Measurements from ENCODE around the gene PSMC3IP.
A peak's percentile ranks its signal among the peaks of the same experiment; 100 is the strongest.
"Not testable (repeated sequence)": the region's sequence is repeated elsewhere in the genome, so short reads cannot be mapped to it uniquely, and the experiment has no call there.

PSMC3IP gene

GRCh38 chr17:42577532-42578281, at the start of gene PSMC3IP:
TSS of gene PSMC3IP (minus strand) at chr17:42577729. CDS start at chr17:42577686, 43 bp downstream.
- DNase-seq = peak; percentile 72

- DNase-seq = no peak
These were observed 46.4 kb upstream of the PSMC3IP start for GRCh38 chr17:42623732-42624596.

GRCh38 chr17:42623271-42623670, 45.7 kb upstream of the PSMC3IP start:
- DNase-seq = no peak

GRCh38 chr17:42621987-42622386, 44.5 kb upstream of the PSMC3IP start:
- not testable (repeated sequence) for DNase-seq

GRCh38 chr17:42618442-42619150, 41.1 kb upstream of the PSMC3IP start:
- DNase-seq = no peak

- no peak for DNase-seq
These were observed 40.5 kb upstream of the PSMC3IP start for GRCh38 chr17:42617956-42618431.

- DNase-seq = no peak
These were observed 36.3 kb upstream of the PSMC3IP start for GRCh38 chr17:42613699-42614295.

- DNase-seq = no peak
These were observed 34.5 kb upstream of the PSMC3IP start for GRCh38 chr17:42612013-42612412.

- DNase-seq = not testable (repeated sequence)
These were observed 32.6 kb upstream of the PSMC3IP start for GRCh38 chr17:42609814-42610801.

- DNase-seq = peak; percentile 97
These were observed 31.8 kb upstream of the PSMC3IP start, which contains the start of the genes RETREG3 and TUBG1 for GRCh38 chr17:42609182-42609813. TSS of gene RETREG3 (minus strand) at chr17:42609374. CDS start at chr17:42609324, 50 bp downstream. TSS of gene TUBG1 (plus strand) at chr17:42609683. CDS start at chr17:42609738, 55 bp downstream.

GRCh38 chr17:42608305-42609181, 31.0 kb upstream of the PSMC3IP start:
- no peak for DNase-seq

- DNase-seq = no peak
These were observed 30.2 kb upstream of the PSMC3IP start for GRCh38 chr17:42607769-42608168.

GRCh38 chr17:42603318-42603717, 25.8 kb upstream of the PSMC3IP start:
- no peak for DNase-seq

- DNase-seq = no peak
These were observed 21.4 kb upstream of the PSMC3IP start for GRCh38 chr17:42598905-42599304.

- no peak for DNase-seq
These were observed 18.9 kb upstream of the PSMC3IP start for GRCh38 chr17:42596386-42596785.

GRCh38 chr17:42591411-42591810, 13.9 kb upstream of the PSMC3IP start:
- no peak for DNase-seq

- no peak for DNase-seq
These were observed 13.4 kb upstream of the PSMC3IP start for GRCh38 chr17:42590886-42591285.

- no peak for DNase-seq
These were observed 9.1 kb upstream of the PSMC3IP start for GRCh38 chr17:42586514-42587230.

- DNase-seq = no peak
These were observed 7.8 kb upstream of the PSMC3IP start for GRCh38 chr17:42585353-42585752.
